K562 (cell line): ENCODE measurements around the gene CASP2. TPM values are rescaled to one million over a fixed set of nuclear protein-coding genes. Genes with fewer than 3 reads are reported as not detected.

Source experiments
- ARID1B ChIP-seq: fragments of 450-650 bp; IDR thresholded peaks from 2 replicates; pipeline ENCODE4 v1.6.1; 2016; ENCODE audit warnings: antibody characterized with exemption, mild to moderate bottlenecking, inconsistent platforms
- BDP1 ChIP-seq: IDR thresholded peaks from 3 replicates; pipeline ENCODE4 v1.6.1; 2011; ENCODE audit not compliant: insufficient read length, insufficient read depth
- ELF4 ChIP-seq: fragments of 450-650 bp; formaldehyde crosslinking; IDR thresholded peaks from 2 replicates; pipeline ENCODE4 v1.4.0; 2022; ENCODE audit warnings: missing genetic modification characterization
- FOXA3 ChIP-seq, 2 experiments: fragments of 450-650 bp in 1 of 2; sonication (generic) in 1 of 2; formaldehyde crosslinking; IDR thresholded peaks in 1 of 2; conservative IDR thresholded peaks in 1 of 2; 2 replicates each; pipeline versions ENCODE4 v1.4.0 to v1.8.0; 2020 to 2022; ENCODE audit warnings: mild to moderate bottlenecking in 2 of 2, missing genetic modification reagents in 1 of 2
- MIER1 ChIP-seq: fragments of 450-650 bp; IDR thresholded peaks from 2 replicates; pipeline ENCODE4 v1.6.1; 2016; ENCODE audit warnings: antibody characterized with exemption, mild to moderate bottlenecking, low read depth
- NFIC ChIP-seq: fragments of 450-650 bp; IDR thresholded peaks from 2 replicates; pipeline ENCODE4 v1.6.1; 2017; ENCODE audit warnings: mild to moderate bottlenecking, inconsistent platforms
- NRF1 ChIP-seq, 2 experiments: fragments of 450-650 bp; IDR thresholded peaks in 1 of 2; conservative IDR thresholded peaks in 1 of 2; 2 replicates each; pipeline ENCODE4 v1.6.1; 2014; ENCODE audit warnings: mild to moderate bottlenecking in 2 of 2
- PCBP1 ChIP-seq: fragments of 200-400 bp; formaldehyde crosslinking; IDR thresholded peaks from 2 replicates; pipeline ENCODE4 v1.6.1; 2018; ENCODE audit warnings: mild to moderate bottlenecking, low read depth, low read length; ENCODE audit not compliant: poor library complexity, severe bottlenecking
- STAG1 ChIP-seq: sonication (generic); formaldehyde crosslinking; IDR thresholded peaks from 2 replicates; pipeline ENCODE4 v1.5.0; 2020; ENCODE audit warnings: missing genetic modification reagents, borderline replicate concordance
- ZNF764 ChIP-seq: fragments of 250-450 bp; sonication (Bioruptor Pico); IDR thresholded peaks from 2 replicates; pipeline ENCODE4 v1.4.0; 2020; ENCODE audit warnings: low read depth, mild to moderate bottlenecking, moderate library complexity
- ZNF77 ChIP-seq: fragments of 250-450 bp; sonication (Bioruptor Pico); IDR thresholded peaks from 2 replicates; pipeline ENCODE4 v1.5.0; 2020
- polyA plus RNA-seq, 8 experiments: library from polyadenylated mRNA; depleted of rRNA in 4 of 8; stranded (reverse) in 5 of 8; unstranded in 3 of 8; fragments of >200 nt; fragmentation: Nextera tagmentation in 2 of 8; fragmentation: Illumina TruSeq in 1 of 8; extraction: Ambion mirVana in 2 of 8; extraction: Trizol in 1 of 8; gene quantifications; 2 replicates each; pipeline versions ENCODE4 v1.2.1 to v1.2.3, GENCODE V29; 2011 to 2014; ENCODE audit warnings: inconsistent platforms in 1 of 8, missing spikeins in 1 of 8
- total RNA-seq, 7 experiments: library from RNA; depleted of rRNA in 6 of 7; stranded (reverse); fragments of >200 nt in 6 of 7; fragmentation: Illumina TruSeq in 2 of 7; extraction: Trizol in 2 of 7; gene quantifications; 2 replicates each; pipeline versions ENCODE4 v1.2.1 to v1.2.3, GENCODE V29; 2011 to 2021; ENCODE audit warnings: low replicate concordance in 1 of 7
- TF ChIP-seq, protein P1 (sequence below): fragments of 450-650 bp; IDR thresholded peaks from 2 replicates; pipeline ENCODE4 v1.6.1; 2018; ENCODE audit warnings: mild to moderate bottlenecking, low read depth; ENCODE audit not compliant: partially characterized antibody
- TF ChIP-seq, protein P2 (sequence below), 2 experiments: IDR thresholded peaks; 2 replicates each; pipeline ENCODE4 v1.6.1; 2012; ENCODE audit warnings: improper control_type of control experiment in 2 of 2, low read depth in 2 of 2, low read length in 2 of 2, borderline replicate concordance in 1 of 2
- TF ChIP-seq, protein P3 (sequence below): sonication (generic); formaldehyde crosslinking; IDR thresholded peaks from 2 replicates; pipeline ENCODE4 v1.8.0; 2022; ENCODE audit warnings: mild to moderate bottlenecking, missing genetic modification reagents
- TF ChIP-seq, protein P4 (sequence below): sonication (generic); formaldehyde crosslinking; IDR thresholded peaks from 2 replicates; pipeline ENCODE4 v1.9.0; 2022; ENCODE audit warnings: mild to moderate bottlenecking, missing genetic modification reagents

Gene CASP2
- total and polyA plus RNA-seq, 9 of the 15 experiments (the other 6 are each of a cell fraction or from before 2014, with no cell fraction given) = 18.8 to 64.9 (median 24.1) TPM

DNA sequence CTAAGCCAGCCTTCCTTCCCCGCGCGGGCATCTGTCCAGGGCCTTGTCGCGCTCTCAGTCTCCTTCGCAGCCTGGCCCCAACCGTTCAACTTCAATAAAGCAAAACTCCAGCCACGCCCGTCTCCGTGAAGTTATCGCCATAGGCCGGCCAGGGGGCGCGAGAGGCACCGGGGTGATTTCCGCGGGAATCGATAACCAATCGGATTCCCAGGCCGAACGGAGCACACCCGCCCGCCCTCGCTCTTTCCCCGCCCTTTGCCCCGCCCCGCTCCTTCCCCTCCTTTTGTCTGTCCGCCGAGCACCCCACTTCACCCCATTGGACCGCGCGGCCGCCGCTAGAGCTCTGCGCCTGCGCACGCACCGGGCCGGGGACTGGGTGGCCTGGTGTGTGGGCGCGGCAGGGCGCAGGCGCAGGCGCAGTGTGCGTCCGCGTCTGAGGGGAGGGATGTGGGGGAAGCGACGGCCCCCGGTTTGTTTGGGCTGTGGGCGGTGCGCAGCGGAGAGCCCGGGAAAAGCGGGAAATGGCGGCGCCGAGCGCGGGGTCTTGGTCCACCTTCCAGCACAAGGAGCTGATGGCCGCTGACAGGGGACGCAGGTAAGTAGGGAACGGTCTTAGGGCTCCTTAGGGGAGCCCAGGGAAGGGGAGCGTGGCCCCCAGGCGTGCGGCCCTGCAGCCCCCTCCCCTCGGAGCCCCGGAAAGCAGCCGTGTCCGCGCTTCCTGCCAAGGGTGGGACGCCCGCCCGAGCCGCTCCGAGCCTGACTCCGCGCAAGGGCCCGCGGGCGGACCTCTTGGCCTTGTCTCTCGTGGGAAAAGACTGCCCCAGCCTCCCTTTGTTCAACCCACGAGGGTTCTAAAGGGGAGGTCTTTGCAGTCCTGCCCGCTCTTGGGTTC is at the start of gene CASP2 (continued):
- TF ChIP-seq FOXA3 (CRISPR knock-in tag; conservative IDR thresholded peaks at IDR 0.05 in 1 of 2, IDR thresholded peaks at IDR 0.05 in 1 of 2) (peak; percentile 2 to 88; a peak in 1 of 4 replicates), MIER1 (no peak), PCBP1 (peak; percentile 64), ZNF77 (CRISPR knock-in tag) (no peak), NFIC (peak; percentile 61), ARID1B (peak; percentile 9; the same call in 1 of the 2 replicates), STAG1 (CRISPR knock-in tag) (no peak), NRF1 (conservative IDR thresholded peaks at IDR 0.05 in 1 of 2, IDR thresholded peaks at IDR 0.05 in 1 of 2) (peak; percentile 100), ZNF764 (CRISPR knock-in tag) (0 out of 2 replicates have a peak, but pooled peaks have one; percentile 34), ELF4 (CRISPR knock-in tag) (no peak; the same call in 1 of the 2 replicates), BDP1 (no peak)
- TF ChIP-seq, protein P1, sequence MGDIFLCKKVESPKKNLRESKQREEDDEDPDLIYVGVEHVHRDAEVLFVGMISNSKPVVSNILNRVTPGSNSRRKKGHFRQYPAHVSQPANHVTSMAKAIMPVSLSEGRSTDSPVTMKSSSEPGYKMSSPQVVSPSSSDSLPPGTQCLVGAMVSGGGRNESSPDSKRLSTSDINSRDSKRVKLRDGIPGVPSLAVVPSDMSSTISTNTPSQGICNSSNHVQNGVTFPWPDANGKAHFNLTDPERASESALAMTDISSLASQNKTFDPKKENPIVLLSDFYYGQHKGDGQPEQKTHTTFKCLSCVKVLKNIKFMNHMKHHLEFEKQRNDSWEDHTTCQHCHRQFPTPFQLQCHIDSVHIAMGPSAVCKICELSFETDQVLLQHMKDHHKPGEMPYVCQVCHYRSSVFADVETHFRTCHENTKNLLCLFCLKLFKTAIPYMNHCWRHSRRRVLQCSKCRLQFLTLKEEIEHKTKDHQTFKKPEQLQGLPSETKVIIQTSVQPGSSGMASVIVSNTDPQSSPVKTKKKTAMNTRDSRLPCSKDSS = no peak
- TF ChIP-seq, protein P2, sequence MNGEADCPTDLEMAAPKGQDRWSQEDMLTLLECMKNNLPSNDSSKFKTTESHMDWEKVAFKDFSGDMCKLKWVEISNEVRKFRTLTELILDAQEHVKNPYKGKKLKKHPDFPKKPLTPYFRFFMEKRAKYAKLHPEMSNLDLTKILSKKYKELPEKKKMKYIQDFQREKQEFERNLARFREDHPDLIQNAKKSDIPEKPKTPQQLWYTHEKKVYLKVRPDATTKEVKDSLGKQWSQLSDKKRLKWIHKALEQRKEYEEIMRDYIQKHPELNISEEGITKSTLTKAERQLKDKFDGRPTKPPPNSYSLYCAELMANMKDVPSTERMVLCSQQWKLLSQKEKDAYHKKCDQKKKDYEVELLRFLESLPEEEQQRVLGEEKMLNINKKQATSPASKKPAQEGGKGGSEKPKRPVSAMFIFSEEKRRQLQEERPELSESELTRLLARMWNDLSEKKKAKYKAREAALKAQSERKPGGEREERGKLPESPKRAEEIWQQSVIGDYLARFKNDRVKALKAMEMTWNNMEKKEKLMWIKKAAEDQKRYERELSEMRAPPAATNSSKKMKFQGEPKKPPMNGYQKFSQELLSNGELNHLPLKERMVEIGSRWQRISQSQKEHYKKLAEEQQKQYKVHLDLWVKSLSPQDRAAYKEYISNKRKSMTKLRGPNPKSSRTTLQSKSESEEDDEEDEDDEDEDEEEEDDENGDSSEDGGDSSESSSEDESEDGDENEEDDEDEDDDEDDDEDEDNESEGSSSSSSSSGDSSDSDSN (IDR thresholded peaks at IDR 0.05; ENCODE audit: borderline replicate concordance in 1 of 2, low read depth in 2 of 2, low read length in 2 of 2) = peak; percentile 17 to 48; a peak in 2 of 4 replicates
- TF ChIP-seq, protein P3, sequence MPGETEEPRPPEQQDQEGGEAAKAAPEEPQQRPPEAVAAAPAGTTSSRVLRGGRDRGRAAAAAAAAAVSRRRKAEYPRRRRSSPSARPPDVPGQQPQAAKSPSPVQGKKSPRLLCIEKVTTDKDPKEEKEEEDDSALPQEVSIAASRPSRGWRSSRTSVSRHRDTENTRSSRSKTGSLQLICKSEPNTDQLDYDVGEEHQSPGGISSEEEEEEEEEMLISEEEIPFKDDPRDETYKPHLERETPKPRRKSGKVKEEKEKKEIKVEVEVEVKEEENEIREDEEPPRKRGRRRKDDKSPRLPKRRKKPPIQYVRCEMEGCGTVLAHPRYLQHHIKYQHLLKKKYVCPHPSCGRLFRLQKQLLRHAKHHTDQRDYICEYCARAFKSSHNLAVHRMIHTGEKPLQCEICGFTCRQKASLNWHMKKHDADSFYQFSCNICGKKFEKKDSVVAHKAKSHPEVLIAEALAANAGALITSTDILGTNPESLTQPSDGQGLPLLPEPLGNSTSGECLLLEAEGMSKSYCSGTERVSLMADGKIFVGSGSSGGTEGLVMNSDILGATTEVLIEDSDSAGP (CRISPR knock-in tag) = peak; percentile 74; the same call in 1 of the 2 replicates
- TF ChIP-seq, protein P4, sequence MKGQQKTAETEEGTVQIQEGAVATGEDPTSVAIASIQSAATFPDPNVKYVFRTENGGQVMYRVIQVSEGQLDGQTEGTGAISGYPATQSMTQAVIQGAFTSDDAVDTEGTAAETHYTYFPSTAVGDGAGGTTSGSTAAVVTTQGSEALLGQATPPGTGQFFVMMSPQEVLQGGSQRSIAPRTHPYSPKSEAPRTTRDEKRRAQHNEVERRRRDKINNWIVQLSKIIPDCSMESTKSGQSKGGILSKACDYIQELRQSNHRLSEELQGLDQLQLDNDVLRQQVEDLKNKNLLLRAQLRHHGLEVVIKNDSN (CRISPR knock-in tag) = peak; percentile 57
